Liver (tissue), 3 donors: ENCODE results near the gene TRERF1.

ENCODE experiments used
- GABPA ChIP-seq, 2 donors: IDR thresholded peaks in 1 of 2; conservative IDR thresholded peaks in 1 of 2; 2 replicates each; pipeline ENCODE4 v1.6.1; 2016; ENCODE audit warnings: antibody characterized with exemption in 2 of 2, mild to moderate bottlenecking in 1 of 2, moderate library complexity in 1 of 2
- HNF4G ChIP-seq: IDR thresholded peaks from 2 replicates; pipeline ENCODE4 v1.6.1; 2016; ENCODE audit warnings: antibody characterized with exemption
- JUND ChIP-seq, 2 donors: IDR thresholded peaks; 2 replicates each; pipeline ENCODE4 v1.6.1; 2016; ENCODE audit warnings: antibody characterized with exemption in 2 of 2
- NR2F2 ChIP-seq: IDR thresholded peaks from 2 replicates; pipeline ENCODE4 v1.6.1; 2016; ENCODE audit warnings: antibody characterized with exemption
- RAD21 ChIP-seq, 2 donors: IDR thresholded peaks; 2 replicates each; pipeline ENCODE4 v1.6.1; 2016; ENCODE audit warnings: antibody characterized with exemption in 2 of 2, mild to moderate bottlenecking in 2 of 2
- RXRA ChIP-seq, 2 donors: IDR thresholded peaks; 2 replicates each; pipeline ENCODE4 v1.6.1; 2017 to 2018; ENCODE audit warnings: antibody characterized with exemption in 2 of 2, mild to moderate bottlenecking in 1 of 2
- SP1 ChIP-seq: IDR thresholded peaks from 2 replicates; pipeline ENCODE4 v1.6.1; 2018; ENCODE audit warnings: antibody characterized with exemption, mild to moderate bottlenecking
- TAF1 ChIP-seq: conservative IDR thresholded peaks from 2 replicates; pipeline ENCODE4 v1.6.1; 2016; ENCODE audit warnings: antibody characterized with exemption, mild to moderate bottlenecking
- YY1 ChIP-seq: IDR thresholded peaks from 2 replicates; pipeline ENCODE4 v1.6.1; 2016; ENCODE audit warnings: antibody characterized with exemption, mild to moderate bottlenecking
- TF ChIP-seq, protein P1 (sequence below): fragments of 150-350 bp; IDR thresholded peaks from 2 replicates; pipeline ENCODE4 v1.5.1; 2017; ENCODE audit warnings: improper control_type of control experiment, low read depth, low read length; ENCODE audit not compliant: missing input control
- TF ChIP-seq, protein P2 (sequence below): IDR thresholded peaks from 2 replicates; pipeline ENCODE4 v1.6.1; 2016; ENCODE audit warnings: antibody characterized with exemption
- TF ChIP-seq, protein P3 (sequence below): IDR thresholded peaks from 2 replicates; pipeline ENCODE4 v1.6.1; 2016; ENCODE audit warnings: antibody characterized with exemption, mild to moderate bottlenecking
- TF ChIP-seq, protein P4 (sequence below): IDR thresholded peaks from 2 replicates; pipeline ENCODE4 v1.6.1; 2016; ENCODE audit warnings: antibody characterized with exemption
- donor health status: healthy.
- donor health status: healthy.

DNA sequence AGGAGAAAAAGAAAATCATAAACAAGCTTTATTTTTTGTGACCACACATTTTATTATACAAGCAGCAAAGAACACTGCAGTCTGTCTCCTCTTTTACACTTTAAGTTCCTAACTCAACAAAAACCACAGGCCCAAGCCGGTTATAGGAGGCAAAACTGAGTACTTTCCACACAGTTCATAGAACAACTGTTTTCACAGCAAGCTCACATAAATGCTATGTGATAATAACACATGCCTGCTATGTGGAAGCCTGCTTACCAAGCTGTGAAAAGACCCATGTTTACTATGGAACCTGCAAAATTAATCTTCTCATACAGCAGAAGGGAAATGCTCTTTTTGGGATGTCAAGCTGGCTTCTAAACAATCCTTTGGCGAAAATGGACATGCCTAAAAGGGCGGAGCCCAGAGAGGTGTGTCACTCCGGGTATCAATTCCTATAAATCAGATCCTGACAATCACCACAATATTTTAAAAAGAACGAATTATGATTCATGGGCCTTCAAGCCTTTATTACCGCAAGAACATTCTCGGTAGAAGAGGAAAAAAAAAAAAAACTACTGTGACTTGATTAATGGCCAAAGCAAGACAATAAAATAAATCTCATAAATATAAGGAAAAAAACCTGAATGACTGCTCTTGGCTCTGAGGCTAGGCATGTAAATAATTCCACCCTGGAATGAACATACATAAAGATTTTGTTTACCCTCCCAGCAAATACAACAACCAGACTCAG lies 2.6 kb downstream of the TRERF1 start:
- TF ChIP-seq, protein P1, sequence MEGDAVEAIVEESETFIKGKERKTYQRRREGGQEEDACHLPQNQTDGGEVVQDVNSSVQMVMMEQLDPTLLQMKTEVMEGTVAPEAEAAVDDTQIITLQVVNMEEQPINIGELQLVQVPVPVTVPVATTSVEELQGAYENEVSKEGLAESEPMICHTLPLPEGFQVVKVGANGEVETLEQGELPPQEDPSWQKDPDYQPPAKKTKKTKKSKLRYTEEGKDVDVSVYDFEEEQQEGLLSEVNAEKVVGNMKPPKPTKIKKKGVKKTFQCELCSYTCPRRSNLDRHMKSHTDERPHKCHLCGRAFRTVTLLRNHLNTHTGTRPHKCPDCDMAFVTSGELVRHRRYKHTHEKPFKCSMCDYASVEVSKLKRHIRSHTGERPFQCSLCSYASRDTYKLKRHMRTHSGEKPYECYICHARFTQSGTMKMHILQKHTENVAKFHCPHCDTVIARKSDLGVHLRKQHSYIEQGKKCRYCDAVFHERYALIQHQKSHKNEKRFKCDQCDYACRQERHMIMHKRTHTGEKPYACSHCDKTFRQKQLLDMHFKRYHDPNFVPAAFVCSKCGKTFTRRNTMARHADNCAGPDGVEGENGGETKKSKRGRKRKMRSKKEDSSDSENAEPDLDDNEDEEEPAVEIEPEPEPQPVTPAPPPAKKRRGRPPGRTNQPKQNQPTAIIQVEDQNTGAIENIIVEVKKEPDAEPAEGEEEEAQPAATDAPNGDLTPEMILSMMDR = no peak
- TF ChIP-seq, protein P2, sequence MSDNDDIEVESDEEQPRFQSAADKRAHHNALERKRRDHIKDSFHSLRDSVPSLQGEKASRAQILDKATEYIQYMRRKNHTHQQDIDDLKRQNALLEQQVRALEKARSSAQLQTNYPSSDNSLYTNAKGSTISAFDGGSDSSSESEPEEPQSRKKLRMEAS = no peak
- no peak for TF ChIP-seq YY1
- TF ChIP-seq, protein P3, sequence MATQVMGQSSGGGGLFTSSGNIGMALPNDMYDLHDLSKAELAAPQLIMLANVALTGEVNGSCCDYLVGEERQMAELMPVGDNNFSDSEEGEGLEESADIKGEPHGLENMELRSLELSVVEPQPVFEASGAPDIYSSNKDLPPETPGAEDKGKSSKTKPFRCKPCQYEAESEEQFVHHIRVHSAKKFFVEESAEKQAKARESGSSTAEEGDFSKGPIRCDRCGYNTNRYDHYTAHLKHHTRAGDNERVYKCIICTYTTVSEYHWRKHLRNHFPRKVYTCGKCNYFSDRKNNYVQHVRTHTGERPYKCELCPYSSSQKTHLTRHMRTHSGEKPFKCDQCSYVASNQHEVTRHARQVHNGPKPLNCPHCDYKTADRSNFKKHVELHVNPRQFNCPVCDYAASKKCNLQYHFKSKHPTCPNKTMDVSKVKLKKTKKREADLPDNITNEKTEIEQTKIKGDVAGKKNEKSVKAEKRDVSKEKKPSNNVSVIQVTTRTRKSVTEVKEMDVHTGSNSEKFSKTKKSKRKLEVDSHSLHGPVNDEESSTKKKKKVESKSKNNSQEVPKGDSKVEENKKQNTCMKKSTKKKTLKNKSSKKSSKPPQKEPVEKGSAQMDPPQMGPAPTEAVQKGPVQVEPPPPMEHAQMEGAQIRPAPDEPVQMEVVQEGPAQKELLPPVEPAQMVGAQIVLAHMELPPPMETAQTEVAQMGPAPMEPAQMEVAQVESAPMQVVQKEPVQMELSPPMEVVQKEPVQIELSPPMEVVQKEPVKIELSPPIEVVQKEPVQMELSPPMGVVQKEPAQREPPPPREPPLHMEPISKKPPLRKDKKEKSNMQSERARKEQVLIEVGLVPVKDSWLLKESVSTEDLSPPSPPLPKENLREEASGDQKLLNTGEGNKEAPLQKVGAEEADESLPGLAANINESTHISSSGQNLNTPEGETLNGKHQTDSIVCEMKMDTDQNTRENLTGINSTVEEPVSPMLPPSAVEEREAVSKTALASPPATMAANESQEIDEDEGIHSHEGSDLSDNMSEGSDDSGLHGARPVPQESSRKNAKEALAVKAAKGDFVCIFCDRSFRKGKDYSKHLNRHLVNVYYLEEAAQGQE = no peak
- no peak for TF ChIP-seq GABPA (IDR thresholded peaks at IDR 0.05 in 1 of 2, conservative IDR thresholded peaks at IDR 0.05 in 1 of 2)
- no peak for TF ChIP-seq RAD21 (IDR thresholded peaks at IDR 0.05)
- no peak for TF ChIP-seq NR2F2
- no peak for TF ChIP-seq HNF4G
- TF ChIP-seq SP1 = no peak
- no peak for TF ChIP-seq RXRA (IDR thresholded peaks at IDR 0.05)
- no peak for TF ChIP-seq TAF1
- TF ChIP-seq JUND (IDR thresholded peaks at IDR 0.05) = no peak
- TF ChIP-seq, protein P4, sequence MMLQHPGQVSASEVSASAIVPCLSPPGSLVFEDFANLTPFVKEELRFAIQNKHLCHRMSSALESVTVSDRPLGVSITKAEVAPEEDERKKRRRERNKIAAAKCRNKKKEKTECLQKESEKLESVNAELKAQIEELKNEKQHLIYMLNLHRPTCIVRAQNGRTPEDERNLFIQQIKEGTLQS = no peak
